Mesendoderm (in vitro differentiated cells): ENCODE measurements around the gene CERS6.
"Not testable (repeated sequence)": the region's sequence is repeated elsewhere in the genome, so short reads cannot be mapped to it uniquely, and the experiment has no call there.

Experiments
- DNase-seq: peaks from one replicate; pipeline ENCODE4 v3.0.0; 2013
- H2AK5ac ChIP-seq: 2 replicates; pipeline ENCODE4 v1.6.1; 2013; ENCODE audit warnings: low read length, inconsistent platforms
- H2BK120ac ChIP-seq: 2 replicates; pipeline ENCODE4 v1.6.1; 2013; ENCODE audit warnings: low read depth, mild to moderate bottlenecking, low read length, moderate library complexity, mixed read lengths
- H2BK15ac ChIP-seq: replicated peaks from 2 replicates; pipeline ENCODE4 v1.6.1; 2013; ENCODE audit warnings: low read depth, mild to moderate bottlenecking, moderate library complexity
- H2BK5ac ChIP-seq: 2 replicates; pipeline ENCODE4 v1.6.1; 2013; ENCODE audit warnings: low read length, inconsistent platforms
- H3K18ac ChIP-seq: 2 replicates; pipeline ENCODE4 v1.6.1; 2013; ENCODE audit warnings: mild to moderate bottlenecking, low read length, mixed read lengths
- H3K23ac ChIP-seq: one replicate; pipeline ENCODE4 v1.6.1; 2013; ENCODE audit warnings: low read length
- H3K27ac ChIP-seq: 2 replicates; pipeline ENCODE4 v1.5.1; 2013; ENCODE audit warnings: low read depth, mild to moderate bottlenecking, inconsistent platforms, low read length, moderate library complexity
- H3K27me3 ChIP-seq: 2 replicates; pipeline ENCODE4 v1.6.1; 2013; ENCODE audit warnings: low read length, control low read depth, mild to moderate bottlenecking, inconsistent platforms; ENCODE audit not compliant: insufficient read depth, poor library complexity
- H3K36me3 ChIP-seq: 2 replicates; pipeline ENCODE4 v1.6.1; 2013; ENCODE audit warnings: low read length, inconsistent platforms; ENCODE audit not compliant: control insufficient read depth, insufficient read depth
- H3K4ac ChIP-seq: one replicate; pipeline ENCODE4 v1.6.1; 2013; ENCODE audit warnings: low read depth, mild to moderate bottlenecking, low read length, moderate library complexity
- H3K4me1 ChIP-seq: 2 replicates; pipeline ENCODE4 v1.6.1; 2013; ENCODE audit warnings: low read depth, low read length, inconsistent platforms; ENCODE audit not compliant: control insufficient read depth
- H3K4me2 ChIP-seq: 2 replicates; pipeline ENCODE4 v1.6.1; 2013; ENCODE audit warnings: low read length
- H3K4me3 ChIP-seq: 2 replicates; pipeline ENCODE4 v1.5.1; 2013; ENCODE audit warnings: mild to moderate bottlenecking, low read length
- H3K56ac ChIP-seq: one replicate; pipeline ENCODE4 v1.6.1; 2013; ENCODE audit warnings: low read length
- H3K79me1 ChIP-seq: 2 replicates; pipeline ENCODE4 v1.6.1; 2013; ENCODE audit warnings: low read length, inconsistent platforms
- H3K79me2 ChIP-seq: 2 replicates; pipeline ENCODE4 v1.6.1; 2013; ENCODE audit warnings: mild to moderate bottlenecking, low read length; ENCODE audit not compliant: control insufficient read depth, insufficient read depth
- H3K9ac ChIP-seq: 2 replicates; pipeline ENCODE4 v1.6.1; 2013; ENCODE audit warnings: low read length, inconsistent platforms
- H4K5ac ChIP-seq: one replicate; pipeline ENCODE4 v1.6.1; 2013; ENCODE audit warnings: low read length
- H4K8ac ChIP-seq: one replicate; pipeline ENCODE4 v1.6.1; 2013; ENCODE audit warnings: low read depth, mild to moderate bottlenecking, control low read depth, low read length, moderate library complexity
- WGBS: extraction: QIAGEN DNeasy Blood & Tissue Kit; methylation state at CpG from one replicate; pipeline ENCODE4 v1.1.7; 2013; ENCODE audit warnings: low lambda C conversion rate, missing lambda C conversion rate; ENCODE audit not compliant: insufficient coverage; ENCODE audit errors: extremely low coverage; 5-methylcytosine and 5-hydroxymethylcytosine counted together

Gene CERS6

GRCh38 chr2:168757223-168757622 is 301.2 kb downstream of the CERS6 start:
- no peaks in the 10 kb centered on the region for H3K79me1 ChIP-seq
- H3K9ac ChIP-seq, result no peak overlapping the region
- peak; percentile 53 for DNase-seq
- H3K18ac ChIP-seq, result no peak overlapping the region
- no peak overlapping the region for H3K23ac ChIP-seq
- no peak overlapping the region for H3K27ac ChIP-seq
- H2BK15ac ChIP-seq, result no peak overlapping the region
- no peak overlapping the region for H2BK5ac ChIP-seq
- WGBS, result no CpG with 5 or more reads among the region's 3 CpGs
- no peak overlapping the region for H3K4me2 ChIP-seq
- no peak overlapping the region for H3K4me3 ChIP-seq
- H3K4me1 ChIP-seq, result peaks cover 2% of the 10 kb centered on the region
- no peak overlapping the region for H2AK5ac ChIP-seq
- H3K4ac ChIP-seq, result no peak overlapping the region
- no peaks in the 10 kb centered on the region for H3K27me3 ChIP-seq
- no peak overlapping the region for H4K5ac ChIP-seq
- no peaks in the 10 kb centered on the region for H3K36me3 ChIP-seq
- H4K8ac ChIP-seq, result no peak overlapping the region
- no peaks in the 10 kb centered on the region for H3K79me2 ChIP-seq
- no peak overlapping the region for H3K56ac ChIP-seq
- H2BK120ac ChIP-seq, result no peak overlapping the region

GRCh38 chr2:168758970-168759820 is 303.1 kb downstream of the CERS6 start:
- Histone ChIP-seq H3K18ac (no peak overlapping the region), H4K8ac (no peak overlapping the region), H3K27ac (no peak overlapping the region), H3K9ac (no peak overlapping the region), H3K27me3 (no peaks in the 10 kb centered on the region), H2BK15ac (no peak overlapping the region), H2AK5ac (no peak overlapping the region), H2BK5ac (no peak overlapping the region), H3K79me1 (no peaks in the 10 kb centered on the region), H3K4me2 (no peak overlapping the region), H3K4ac (no peak overlapping the region), H2BK120ac (no peak overlapping the region), H3K79me2 (no peaks in the 10 kb centered on the region), H3K23ac (no peak overlapping the region), H3K36me3 (no peaks in the 10 kb centered on the region), H3K56ac (no peak overlapping the region), H3K4me3 (no peak overlapping the region), H3K4me1 (peaks cover 2% of the 10 kb centered on the region), H4K5ac (no peak overlapping the region)
- no CpG with 5 or more reads among the region's 3 CpGs for WGBS
- peak; percentile 66 for DNase-seq

GRCh38 chr2:168765401-168765800 is 309.3 kb downstream of the CERS6 start:
- no peak overlapping the region for H2AK5ac ChIP-seq
- no peak overlapping the region for H3K23ac ChIP-seq
- H3K36me3 ChIP-seq, result no peaks in the 10 kb centered on the region
- no peak overlapping the region for H3K4me2 ChIP-seq
- H3K79me2 ChIP-seq, result no peaks in the 10 kb centered on the region
- no peak overlapping the region for H3K9ac ChIP-seq
- no peaks in the 10 kb centered on the region for H3K4me1 ChIP-seq
- H2BK120ac ChIP-seq, result no peak overlapping the region
- no peaks in the 10 kb centered on the region for H3K27me3 ChIP-seq
- no peak overlapping the region for H3K27ac ChIP-seq
- DNase-seq, result peak; percentile 27
- H3K56ac ChIP-seq, result no peak overlapping the region
- H3K4me3 ChIP-seq, result no peak overlapping the region
- no CpG with 5 or more reads among the region's 1 CpG for WGBS
- no peak overlapping the region for H4K8ac ChIP-seq
- H3K18ac ChIP-seq, result no peak overlapping the region
- H2BK5ac ChIP-seq, result no peak overlapping the region
- H3K4ac ChIP-seq, result no peak overlapping the region
- H3K79me1 ChIP-seq, result no peaks in the 10 kb centered on the region
- no peak overlapping the region for H2BK15ac ChIP-seq
- H4K5ac ChIP-seq, result no peak overlapping the region

GRCh38 chr2:168766600-168766999 is 310.5 kb downstream of the CERS6 start:
- Histone ChIP-seq H3K79me1 (no peaks in the 10 kb centered on the region), H4K8ac (no peak overlapping the region), H2BK5ac (no peak overlapping the region), H3K27me3 (no peaks in the 10 kb centered on the region), H3K18ac (no peak overlapping the region), H4K5ac (no peak overlapping the region), H2BK15ac (no peak overlapping the region), H3K36me3 (no peaks in the 10 kb centered on the region), H3K4ac (no peak overlapping the region), H3K4me2 (no peak overlapping the region), H3K56ac (no peak overlapping the region), H3K4me1 (no peaks in the 10 kb centered on the region), H2BK120ac (no peak overlapping the region), H3K27ac (no peak overlapping the region), H3K9ac (no peak overlapping the region), H2AK5ac (no peak overlapping the region), H3K4me3 (no peak overlapping the region), H3K79me2 (no peaks in the 10 kb centered on the region), H3K23ac (no peak overlapping the region)
- DNase-seq, result peak; percentile 34
- WGBS, result no CpG with 5 or more reads among the region's 2 CpGs

GRCh38 chr2:168767258-168767657 is 311.2 kb downstream of the CERS6 start:
- no peak overlapping the region for H2BK15ac ChIP-seq
- H4K5ac ChIP-seq, result no peak overlapping the region
- H3K4me1 ChIP-seq, result no peaks in the 10 kb centered on the region
- no peak overlapping the region for H3K18ac ChIP-seq
- H2BK120ac ChIP-seq, result no peak overlapping the region
- no peaks in the 10 kb centered on the region for H3K79me1 ChIP-seq
- no peaks in the 10 kb centered on the region for H3K79me2 ChIP-seq
- H3K27ac ChIP-seq, result no peak overlapping the region
- WGBS, result no CpG with 5 or more reads among the region's 1 CpG
- no peaks in the 10 kb centered on the region for H3K36me3 ChIP-seq
- DNase-seq, result no peak
- H3K27me3 ChIP-seq, result no peaks in the 10 kb centered on the region
- H2BK5ac ChIP-seq, result no peak overlapping the region
- H3K56ac ChIP-seq, result no peak overlapping the region
- H3K4ac ChIP-seq, result no peak overlapping the region
- H2AK5ac ChIP-seq, result no peak overlapping the region
- no peak overlapping the region for H3K23ac ChIP-seq
- no peak overlapping the region for H3K4me3 ChIP-seq
- H3K9ac ChIP-seq, result no peak overlapping the region
- no peak overlapping the region for H4K8ac ChIP-seq
- H3K4me2 ChIP-seq, result no peak overlapping the region

- H2BK120ac ChIP-seq, H4K8ac ChIP-seq, H4K5ac ChIP-seq, H2BK15ac ChIP-seq, H3K23ac ChIP-seq, H3K4ac ChIP-seq, H3K27me3 ChIP-seq, H3K4me1 ChIP-seq, H3K56ac ChIP-seq, H3K4me2 ChIP-seq, H3K36me3 ChIP-seq, H3K27ac ChIP-seq, H3K4me3 ChIP-seq, DNase-seq, H3K9ac ChIP-seq, H3K79me2 ChIP-seq, H3K79me1 ChIP-seq, H2AK5ac ChIP-seq, H2BK5ac ChIP-seq, H3K18ac ChIP-seq: not testable (repeated sequence)
- no CpG with 5 or more reads among the region's 6 CpGs for WGBS
Observed at GRCh38 chr2:168768357-168768756, 312.3 kb downstream of the CERS6 start.
